HL-60 (cell line): ENCODE measurements around the gene MBD4.

ENCODE experiments used
- CTCF ChIP-seq: IDR thresholded peaks from one replicate; pipeline ENCODE4 v1.5.1; 2011; ENCODE audit warnings: low read length, control low read depth, inconsistent platforms; ENCODE audit not compliant: insufficient read depth
- POLR2AphosphoS5 ChIP-seq: IDR thresholded peaks from 2 replicates; pipeline ENCODE4 v1.6.1; 2012; ENCODE audit warnings: low read depth
- SPI1 ChIP-seq: IDR thresholded peaks from 2 replicates; pipeline ENCODE4 v1.6.1; 2012; ENCODE audit warnings: low read depth, mild to moderate bottlenecking, borderline replicate concordance
- TF ChIP-seq, protein P1 (sequence below): IDR thresholded peaks from 2 replicates; pipeline ENCODE4 v1.6.1; 2012; ENCODE audit warnings: low read depth; ENCODE audit not compliant: insufficient replicate concordance

GRCh38 chr3:129448186-129448895 lies 8.6 kb upstream of the MBD4 start:
- no peak for TF ChIP-seq CTCF
- TF ChIP-seq POLR2AphosphoS5, result no peak
- TF ChIP-seq SPI1, result no peak
- TF ChIP-seq, protein P1, sequence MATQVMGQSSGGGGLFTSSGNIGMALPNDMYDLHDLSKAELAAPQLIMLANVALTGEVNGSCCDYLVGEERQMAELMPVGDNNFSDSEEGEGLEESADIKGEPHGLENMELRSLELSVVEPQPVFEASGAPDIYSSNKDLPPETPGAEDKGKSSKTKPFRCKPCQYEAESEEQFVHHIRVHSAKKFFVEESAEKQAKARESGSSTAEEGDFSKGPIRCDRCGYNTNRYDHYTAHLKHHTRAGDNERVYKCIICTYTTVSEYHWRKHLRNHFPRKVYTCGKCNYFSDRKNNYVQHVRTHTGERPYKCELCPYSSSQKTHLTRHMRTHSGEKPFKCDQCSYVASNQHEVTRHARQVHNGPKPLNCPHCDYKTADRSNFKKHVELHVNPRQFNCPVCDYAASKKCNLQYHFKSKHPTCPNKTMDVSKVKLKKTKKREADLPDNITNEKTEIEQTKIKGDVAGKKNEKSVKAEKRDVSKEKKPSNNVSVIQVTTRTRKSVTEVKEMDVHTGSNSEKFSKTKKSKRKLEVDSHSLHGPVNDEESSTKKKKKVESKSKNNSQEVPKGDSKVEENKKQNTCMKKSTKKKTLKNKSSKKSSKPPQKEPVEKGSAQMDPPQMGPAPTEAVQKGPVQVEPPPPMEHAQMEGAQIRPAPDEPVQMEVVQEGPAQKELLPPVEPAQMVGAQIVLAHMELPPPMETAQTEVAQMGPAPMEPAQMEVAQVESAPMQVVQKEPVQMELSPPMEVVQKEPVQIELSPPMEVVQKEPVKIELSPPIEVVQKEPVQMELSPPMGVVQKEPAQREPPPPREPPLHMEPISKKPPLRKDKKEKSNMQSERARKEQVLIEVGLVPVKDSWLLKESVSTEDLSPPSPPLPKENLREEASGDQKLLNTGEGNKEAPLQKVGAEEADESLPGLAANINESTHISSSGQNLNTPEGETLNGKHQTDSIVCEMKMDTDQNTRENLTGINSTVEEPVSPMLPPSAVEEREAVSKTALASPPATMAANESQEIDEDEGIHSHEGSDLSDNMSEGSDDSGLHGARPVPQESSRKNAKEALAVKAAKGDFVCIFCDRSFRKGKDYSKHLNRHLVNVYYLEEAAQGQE, result no peak
